Fibroblast of skin of right biceps (primary cell): ENCODE data around the gene ANKRD33B.
"Not testable (repeated sequence)": the region's sequence is repeated elsewhere in the genome, so short reads cannot be mapped to it uniquely, and the experiment has no call there.

ENCODE experiments used
- DNase-seq: peaks from one replicate; pipeline ENCODE4 v3.0.0-alpha.2; 2013

The ANKRD33B gene

GRCh38 chr5:10596310-10596703 lies 32.4 kb downstream of the ANKRD33B start:
- DNase-seq, result no peak

- DNase-seq, result no peak
Measured at GRCh38 chr5:10596886-10597451, 33.1 kb downstream of the ANKRD33B start.

- DNase-seq, result no peak
Measured at GRCh38 chr5:10599113-10599512, 35.2 kb downstream of the ANKRD33B start.

- peak; percentile 74 for DNase-seq
Measured at GRCh38 chr5:10599862-10600284, 36.0 kb downstream of the ANKRD33B start.

- DNase-seq, result no peak
Measured at GRCh38 chr5:10600626-10601245, 36.9 kb downstream of the ANKRD33B start.

- DNase-seq, result peak; percentile 84
Measured at GRCh38 chr5:10601246-10602030, 37.6 kb downstream of the ANKRD33B start.

GRCh38 chr5:10602031-10602806 lies 38.3 kb downstream of the ANKRD33B start:
- no peak for DNase-seq

GRCh38 chr5:10604975-10605374 lies 41.1 kb downstream of the ANKRD33B start:
- no peak for DNase-seq

- DNase-seq, result not testable (repeated sequence)
Measured at GRCh38 chr5:10606632-10607022, 42.8 kb downstream of the ANKRD33B start.

- peak; percentile 60 for DNase-seq
Measured at GRCh38 chr5:10607023-10607665, 43.3 kb downstream of the ANKRD33B start.

GRCh38 chr5:10607666-10608073 lies 43.8 kb downstream of the ANKRD33B start:
- DNase-seq, result peak; percentile 25

- DNase-seq, result not testable (repeated sequence)
Measured at GRCh38 chr5:10608081-10608480, 44.2 kb downstream of the ANKRD33B start.

- DNase-seq, result no peak
Measured at GRCh38 chr5:10610058-10610457, 46.2 kb downstream of the ANKRD33B start.

GRCh38 chr5:10611290-10611689 lies 47.4 kb downstream of the ANKRD33B start:
- peak; percentile 40 for DNase-seq

GRCh38 chr5:10612251-10612650 lies 48.4 kb downstream of the ANKRD33B start:
- DNase-seq, result no peak

GRCh38 chr5:10615693-10616092 lies 51.8 kb downstream of the ANKRD33B start:
- DNase-seq, result no peak

- DNase-seq, result no peak
Measured at GRCh38 chr5:10617103-10617502, 53.2 kb downstream of the ANKRD33B start.

- no peak for DNase-seq
Measured at GRCh38 chr5:10618311-10618710, 54.4 kb downstream of the ANKRD33B start.

GRCh38 chr5:10619649-10620048 lies 55.8 kb downstream of the ANKRD33B start:
- no peak for DNase-seq

- DNase-seq, result no peak
Measured at GRCh38 chr5:10620346-10620745, 56.5 kb downstream of the ANKRD33B start.

- no peak for DNase-seq
Measured at GRCh38 chr5:10621832-10622231, 58.0 kb downstream of the ANKRD33B start.

- no peak for DNase-seq
Measured at GRCh38 chr5:10622810-10623209, 58.9 kb downstream of the ANKRD33B start.
